GM18526 (cell line): ENCODE measurements around the gene SLC6A8.

Source experiments
- POLR2A ChIP-seq: IDR thresholded peaks from 3 replicates; pipeline ENCODE4 v1.6.1; 2011; ENCODE audit not compliant: insufficient read length; ENCODE audit errors: extremely low read depth

The SLC6A8 gene

DNA sequence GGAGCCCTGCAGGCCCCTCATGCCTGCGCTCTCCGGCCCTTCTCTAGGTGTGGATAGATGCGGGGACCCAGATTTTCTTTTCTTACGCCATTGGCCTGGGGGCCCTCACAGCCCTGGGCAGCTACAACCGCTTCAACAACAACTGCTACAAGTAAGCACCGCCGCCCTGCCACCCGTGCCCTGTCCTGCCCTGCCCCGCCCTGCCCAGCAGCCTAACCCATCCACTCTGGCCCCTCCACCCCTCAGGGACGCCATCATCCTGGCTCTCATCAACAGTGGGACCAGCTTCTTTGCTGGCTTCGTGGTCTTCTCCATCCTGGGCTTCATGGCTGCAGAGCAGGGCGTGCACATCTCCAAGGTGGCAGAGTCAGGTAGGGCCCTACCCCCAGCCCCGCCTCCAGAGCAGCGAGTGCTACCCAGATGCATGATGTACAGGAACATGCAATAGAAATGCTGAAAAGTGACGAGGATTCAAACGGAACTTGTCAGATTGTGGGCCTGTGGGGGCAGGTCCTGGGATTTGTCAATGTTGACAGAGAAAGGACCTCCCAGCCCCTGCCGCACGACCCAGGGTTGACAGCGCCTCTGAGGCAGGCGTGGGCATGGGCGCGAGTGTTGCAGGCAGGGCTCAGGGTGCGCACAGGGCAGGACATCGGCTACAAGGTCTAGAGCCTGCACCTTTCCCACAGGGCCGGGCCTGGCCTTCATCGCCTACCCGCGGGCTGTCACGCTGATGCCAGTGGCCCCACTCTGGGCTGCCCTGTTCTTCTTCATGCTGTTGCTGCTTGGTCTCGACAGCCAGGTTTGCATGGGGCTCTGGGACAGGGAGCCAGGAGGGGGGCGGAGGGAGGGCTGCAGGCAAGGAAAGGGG, 5.7 kb downstream of the SLC6A8 start:
- TF ChIP-seq POLR2A = no peak

DNA sequence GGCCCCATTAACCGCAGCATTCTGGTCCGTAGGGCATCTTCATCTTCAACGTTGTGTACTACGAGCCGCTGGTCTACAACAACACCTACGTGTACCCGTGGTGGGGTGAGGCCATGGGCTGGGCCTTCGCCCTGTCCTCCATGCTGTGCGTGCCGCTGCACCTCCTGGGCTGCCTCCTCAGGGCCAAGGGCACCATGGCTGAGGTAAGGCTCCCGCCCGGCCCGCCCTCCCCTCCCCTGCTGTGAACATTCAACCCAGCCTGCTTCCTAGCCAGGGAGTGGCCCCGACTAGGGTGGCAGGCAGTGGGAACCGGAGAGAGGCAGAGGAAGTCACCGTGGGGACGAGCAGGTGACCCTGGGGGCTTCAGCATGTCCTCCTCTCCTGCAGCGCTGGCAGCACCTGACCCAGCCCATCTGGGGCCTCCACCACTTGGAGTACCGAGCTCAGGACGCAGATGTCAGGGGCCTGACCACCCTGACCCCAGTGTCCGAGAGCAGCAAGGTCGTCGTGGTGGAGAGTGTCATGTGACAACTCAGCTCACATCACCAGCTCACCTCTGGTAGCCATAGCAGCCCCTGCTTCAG, 7.1 kb downstream of the SLC6A8 start:
- TF ChIP-seq POLR2A = no peak

DNA sequence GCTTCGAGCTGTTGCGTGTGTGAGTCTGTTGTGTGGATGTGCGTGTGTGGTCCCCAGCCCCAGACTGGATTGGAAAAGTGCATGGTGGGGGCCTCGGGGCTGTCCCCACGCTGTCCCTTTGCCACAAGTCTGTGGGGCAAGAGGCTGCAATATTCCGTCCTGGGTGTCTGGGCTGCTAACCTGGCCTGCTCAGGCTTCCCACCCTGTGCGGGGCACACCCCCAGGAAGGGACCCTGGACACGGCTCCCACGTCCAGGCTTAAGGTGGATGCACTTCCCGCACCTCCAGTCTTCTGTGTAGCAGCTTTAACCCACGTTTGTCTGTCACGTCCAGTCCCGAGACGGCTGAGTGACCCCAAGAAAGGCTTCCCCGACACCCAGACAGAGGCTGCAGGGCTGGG, 8.4 kb downstream of the SLC6A8 start:
- no peak for TF ChIP-seq POLR2A

DNA sequence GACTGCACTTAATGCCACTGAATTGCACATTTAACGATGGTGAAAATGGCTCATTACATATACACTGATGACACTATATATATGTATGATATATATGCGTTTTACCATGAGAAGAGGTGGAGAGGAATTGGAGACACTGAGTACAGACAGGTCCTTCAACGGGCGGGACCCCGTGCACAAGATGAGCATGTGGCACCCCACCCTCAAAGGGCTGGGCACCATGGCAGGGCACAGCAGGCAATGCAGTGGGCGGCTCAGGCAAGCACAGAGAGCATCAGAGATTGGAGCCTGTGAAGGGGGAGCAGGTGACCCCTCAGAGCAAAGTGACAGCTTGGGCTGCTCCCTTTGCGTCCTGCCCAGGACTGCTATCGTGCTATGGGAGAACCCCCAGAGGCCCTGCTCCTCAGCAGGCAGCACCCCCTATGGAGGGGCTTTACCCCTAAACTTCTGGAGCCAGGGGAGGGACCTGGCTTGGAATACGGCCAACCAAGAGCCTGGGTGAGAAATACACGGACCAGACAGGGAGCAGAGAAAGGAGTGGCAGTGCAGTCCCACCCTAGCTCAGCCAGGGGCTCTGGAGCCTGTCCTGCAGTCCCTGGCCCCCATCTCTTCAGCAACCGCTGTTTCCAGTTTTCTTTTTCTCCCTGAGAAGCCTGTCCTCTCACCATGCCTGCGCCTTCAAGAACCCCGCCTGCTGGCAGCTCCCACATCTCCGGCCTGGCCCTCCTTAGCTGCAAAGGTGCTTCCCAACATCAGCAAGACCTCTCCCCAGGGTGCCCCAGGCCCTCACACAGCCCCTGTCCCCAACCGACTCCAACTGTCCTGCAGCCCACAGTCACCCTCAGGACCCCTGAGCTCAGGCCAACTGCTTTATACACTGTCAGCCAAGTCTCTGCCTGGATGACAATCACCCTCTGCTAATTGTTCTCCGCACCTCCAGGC, 10.5 kb downstream of the SLC6A8 start:
- no peak for TF ChIP-seq POLR2A

DNA sequence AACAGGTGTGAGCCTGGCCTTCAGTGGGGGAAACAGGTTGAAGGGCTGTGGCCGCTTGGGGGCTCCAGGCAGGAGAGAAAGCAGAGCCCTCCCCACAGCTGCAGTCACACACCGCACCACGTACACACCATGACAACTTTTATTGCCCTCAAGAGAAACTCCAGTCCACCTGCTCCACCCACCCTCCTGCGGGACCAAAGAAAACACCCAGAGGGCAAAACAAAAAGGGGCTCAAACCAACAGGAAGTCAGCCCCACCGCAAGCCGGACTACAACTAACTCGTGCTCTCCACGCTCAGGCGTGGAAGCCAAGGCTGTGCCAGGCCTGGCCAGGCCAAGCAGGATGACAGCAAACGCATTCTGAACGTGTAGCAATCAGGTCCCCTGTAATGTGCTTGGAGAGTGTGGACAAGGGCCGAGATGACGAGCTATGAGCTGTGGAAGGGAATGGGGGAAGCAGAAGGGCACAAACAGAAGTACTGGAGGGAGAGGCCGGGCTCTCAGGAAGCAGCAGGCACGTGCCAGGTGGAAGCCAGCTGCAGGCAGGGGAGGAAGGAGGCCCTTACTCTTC, 12.7 kb downstream of the SLC6A8 start:
- TF ChIP-seq POLR2A = no peak

DNA sequence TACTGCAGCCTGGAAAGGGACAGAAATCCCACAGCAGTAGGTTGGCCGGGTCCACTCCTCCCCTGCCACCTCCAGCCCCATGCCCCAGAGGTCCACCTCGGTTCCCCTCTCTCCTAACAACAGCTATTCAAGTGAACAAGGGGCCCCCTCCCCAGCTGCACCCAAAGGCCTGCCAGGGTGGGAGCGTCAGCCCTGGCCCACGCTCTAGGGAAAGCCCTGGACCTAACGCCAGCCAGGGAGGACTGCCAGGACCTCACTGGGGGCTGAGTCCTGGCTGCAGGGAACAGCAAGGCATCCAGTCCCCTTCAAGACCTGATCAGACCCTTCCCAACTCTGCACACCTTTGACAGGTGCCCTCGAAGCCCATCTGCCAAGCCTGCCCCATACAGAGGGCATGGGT, 13.2 kb downstream of the SLC6A8 start:
- TF ChIP-seq POLR2A = no peak

DNA sequence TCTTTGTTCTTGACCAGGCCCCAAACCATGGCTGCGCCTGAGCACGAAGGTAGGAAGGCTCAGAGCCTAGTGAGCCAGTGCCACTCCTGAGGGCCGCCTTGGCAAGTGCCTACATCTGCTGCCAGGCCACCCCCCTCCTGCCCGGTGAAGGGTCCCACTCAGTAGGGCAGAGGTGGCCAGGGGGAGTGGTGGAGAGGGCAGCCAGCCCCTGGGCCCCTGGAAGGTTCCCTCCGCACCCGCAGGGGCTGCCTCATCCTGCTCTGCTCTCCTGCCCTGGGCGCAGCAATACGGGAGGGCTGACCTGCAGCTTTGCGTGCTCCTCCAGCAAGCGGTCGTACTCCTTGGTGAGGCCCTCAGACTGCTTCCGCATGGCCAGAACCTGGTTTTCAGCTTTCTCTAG, 14.0 kb downstream of the SLC6A8 start:
- TF ChIP-seq POLR2A = no peak

DNA sequence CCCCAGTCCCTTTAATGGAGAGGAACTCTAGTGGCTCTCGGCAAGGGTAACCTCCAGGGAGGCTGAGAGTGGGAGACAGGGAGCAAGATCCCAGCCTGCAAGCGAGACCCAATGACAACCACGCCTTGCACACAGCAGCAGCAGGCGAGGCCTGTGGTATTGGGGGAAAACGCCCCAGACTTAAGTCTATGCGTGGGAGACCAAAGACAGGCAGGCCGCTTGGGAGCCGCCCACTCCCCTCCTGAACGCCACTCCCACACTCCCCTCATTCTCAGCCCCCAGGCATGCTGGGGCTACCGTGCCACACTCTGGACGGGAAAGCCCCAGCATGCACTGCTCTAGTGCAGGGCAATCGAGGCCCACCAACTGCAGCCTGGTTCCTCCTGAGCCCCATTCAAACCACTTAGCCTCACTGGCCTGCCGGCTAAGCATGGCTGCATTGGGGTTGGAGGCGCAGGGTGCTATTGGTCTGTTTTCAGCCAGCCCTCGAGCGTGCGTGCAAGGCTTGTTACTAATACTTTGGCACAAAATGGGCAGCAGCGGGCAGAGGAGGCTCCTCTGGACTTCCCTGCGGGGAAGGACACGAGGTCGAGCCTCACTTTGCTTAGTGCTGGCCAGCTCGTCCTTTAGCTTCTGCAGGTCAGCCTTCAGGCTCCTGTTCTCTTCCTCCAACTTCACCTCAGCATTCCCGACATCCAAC, 14.8 kb downstream of the SLC6A8 start:
- TF ChIP-seq POLR2A = no peak

DNA sequence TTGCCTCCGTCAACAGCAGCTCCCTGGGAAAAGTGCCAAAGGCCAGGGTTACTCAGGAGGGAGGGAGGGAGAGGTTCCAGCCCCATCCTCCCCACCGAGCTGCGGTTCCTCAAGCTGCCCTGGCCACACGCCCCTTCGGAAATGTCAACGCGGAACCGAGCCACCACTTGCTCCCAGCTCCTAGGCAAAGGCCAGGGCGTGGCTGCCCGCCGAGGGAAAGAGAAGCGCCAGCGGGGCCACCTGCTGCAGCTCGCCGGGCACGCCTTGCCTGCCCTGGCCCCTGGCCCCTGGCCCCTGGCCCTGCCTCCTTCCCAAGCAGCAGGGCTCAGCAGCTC, 15.3 kb downstream of the SLC6A8 start:
- TF ChIP-seq POLR2A = no peak

DNA sequence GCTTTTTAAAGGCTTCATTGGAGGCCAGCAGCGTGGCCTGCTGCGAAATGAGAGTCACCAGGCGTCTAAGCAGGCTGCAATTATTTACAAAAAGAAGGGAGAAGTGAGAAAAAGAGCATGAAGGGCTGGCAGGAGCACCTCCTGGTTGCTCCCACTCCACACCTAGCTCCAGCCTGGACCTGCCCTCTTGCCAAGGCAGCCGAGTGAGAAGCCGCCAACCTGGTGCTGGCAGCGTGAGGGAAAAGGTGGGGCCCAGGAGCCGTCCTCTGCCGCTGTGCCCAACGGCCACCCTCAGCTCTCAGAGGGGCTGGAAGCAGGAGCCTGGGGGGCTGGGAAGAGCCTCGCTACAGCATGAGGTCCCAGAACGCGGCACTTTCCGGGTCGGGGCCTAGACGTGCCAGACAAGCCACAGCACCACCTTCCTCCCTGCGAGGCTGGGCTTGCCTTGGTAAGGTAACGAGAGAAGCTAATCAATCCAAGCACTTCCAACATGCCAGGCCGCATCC, 16.3 kb downstream of the SLC6A8 start:
- no peak for TF ChIP-seq POLR2A

DNA sequence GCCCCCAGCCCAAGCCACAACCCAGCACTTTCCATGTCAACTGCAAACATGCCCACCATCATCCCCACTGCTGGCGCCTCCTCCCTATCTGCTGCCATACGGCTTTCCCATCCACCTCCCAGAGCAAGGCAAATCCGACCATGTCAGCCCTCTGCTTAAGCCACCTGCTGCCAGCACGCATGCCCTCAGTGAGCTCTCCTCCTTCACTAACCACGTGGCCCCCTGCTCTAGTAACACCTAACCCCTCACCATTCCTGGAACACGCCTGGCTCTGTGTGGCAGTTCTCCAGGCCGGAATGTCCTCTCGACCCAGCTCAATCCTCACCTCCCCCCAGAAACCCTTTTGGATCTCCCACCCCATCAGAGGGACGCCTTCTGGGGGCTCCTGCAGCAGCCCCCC, 19.1 kb downstream of the SLC6A8 start:
- TF ChIP-seq POLR2A = no peak

DNA sequence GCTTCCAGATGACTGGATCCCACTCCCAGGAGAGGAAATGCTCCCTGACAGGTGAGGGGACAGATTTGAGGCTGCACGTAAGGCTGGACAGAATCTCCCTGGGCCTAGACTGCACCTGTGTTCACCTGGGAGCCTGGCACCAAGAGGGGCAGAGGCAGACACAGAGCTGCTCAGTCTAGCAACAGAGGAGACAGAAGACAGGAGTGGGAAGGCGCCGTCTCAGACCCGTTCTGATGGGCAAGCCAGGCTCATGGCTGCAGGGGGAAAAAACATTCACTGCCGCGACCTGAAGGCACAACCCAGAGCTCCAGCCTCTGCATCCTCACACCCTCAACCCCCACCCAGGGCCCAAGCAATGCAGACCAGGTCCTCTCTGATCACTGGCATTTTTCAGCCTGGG, 19.7 kb downstream of the SLC6A8 start:
- TF ChIP-seq POLR2A = no peak

DNA sequence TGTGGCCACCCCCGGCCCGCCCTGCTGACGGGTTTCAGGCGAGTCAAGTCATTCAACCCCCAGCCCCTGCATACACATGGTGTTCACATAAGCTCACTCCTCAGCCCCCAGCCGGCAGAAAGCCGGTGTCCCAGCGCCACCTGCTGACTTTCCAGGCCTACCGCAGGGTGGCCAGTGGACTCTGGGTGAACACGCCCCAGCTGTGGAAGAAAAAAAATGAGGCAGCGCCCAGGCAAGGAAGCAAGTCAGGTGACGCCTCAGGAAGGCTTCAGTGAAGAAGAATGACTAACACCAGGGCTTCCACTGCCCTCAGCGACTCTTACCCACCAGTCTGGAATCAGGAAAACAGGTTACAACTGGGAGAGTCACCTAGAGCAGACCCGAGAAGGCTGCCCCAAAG, 20.7 kb downstream of the SLC6A8 start:
- TF ChIP-seq POLR2A = no peak

DNA sequence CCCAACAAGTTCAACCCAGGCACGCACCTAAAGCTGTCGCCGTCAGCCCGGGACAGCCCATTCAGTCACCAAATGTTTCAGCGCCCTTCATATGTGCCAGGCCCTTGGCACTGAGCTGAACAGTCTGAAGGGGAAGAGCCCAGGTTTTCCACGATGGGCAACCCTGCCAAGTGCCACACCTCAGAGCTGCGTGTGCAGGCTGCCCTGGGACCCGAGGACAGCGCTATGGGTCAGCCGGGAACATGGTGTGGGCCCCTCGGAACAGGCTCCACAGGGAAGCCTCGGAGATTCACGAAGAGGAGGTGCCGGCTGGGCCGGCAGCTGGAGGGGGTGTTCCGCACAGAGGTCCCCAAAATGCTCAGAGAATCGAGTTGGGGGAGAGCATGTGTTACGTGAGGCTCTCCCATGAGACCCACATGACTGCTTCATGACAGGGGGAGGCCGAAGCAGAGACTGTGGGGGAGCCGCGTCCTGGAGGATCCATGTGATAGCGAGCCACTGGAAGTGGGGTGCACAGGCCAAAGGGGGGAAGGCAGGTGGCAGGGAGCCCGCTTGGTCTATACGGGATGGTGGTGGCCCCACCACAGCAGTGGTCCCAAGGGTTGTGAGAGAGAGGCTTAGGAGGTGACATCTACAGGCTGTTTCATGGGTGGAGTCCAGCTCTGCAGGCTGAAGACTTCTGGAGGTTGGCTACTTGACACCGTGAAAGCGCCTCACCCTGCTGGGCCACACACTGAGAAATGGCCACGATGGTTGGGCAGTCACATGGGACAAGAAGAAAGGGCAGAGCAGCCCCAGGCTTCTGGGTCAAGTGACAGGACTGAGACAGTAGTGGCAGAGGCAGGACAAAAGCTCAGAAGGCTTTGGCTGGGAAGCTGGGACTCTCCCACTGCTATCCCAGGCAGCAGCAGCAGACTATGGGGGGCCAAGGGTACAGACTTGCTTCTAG, 22.3 kb downstream of the SLC6A8 start:
- TF ChIP-seq POLR2A = no peak
